ENCODE data around the gene PON1.

Gene PON1

DNA sequence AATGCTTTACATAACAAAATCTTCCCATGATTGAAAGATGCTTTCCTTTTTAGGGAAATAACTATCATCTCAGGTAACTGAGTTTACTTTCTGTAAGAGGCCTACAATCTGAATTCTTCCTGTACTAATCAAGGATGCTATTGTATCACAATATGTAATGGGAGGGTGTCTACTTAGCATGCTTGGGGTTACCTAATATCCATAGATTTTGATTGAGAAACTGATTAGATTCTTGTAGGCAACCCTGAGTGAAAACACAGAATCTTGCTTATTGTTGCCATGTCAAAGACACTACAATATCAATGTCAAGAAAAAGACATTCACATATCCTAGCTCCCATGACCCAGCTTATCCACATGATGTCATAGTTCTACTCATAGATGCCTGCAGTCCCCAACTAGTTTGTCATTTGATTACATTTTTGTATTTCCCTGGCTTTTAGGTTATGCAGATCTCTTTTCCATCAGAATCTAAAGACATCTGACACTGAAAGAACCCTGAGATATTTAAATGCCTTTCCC, 62.4 kb downstream of the PON1 start:
- H3K4me3 ChIP-seq (ENCODE audit: extremely low read depth, insufficient read depth, low read length, poor library complexity, severe bottlenecking) = no peak overlapping the region
- H3K9me3 ChIP-seq (ENCODE audit: control insufficient read depth, low read length) = no peaks in the 10 kb centered on the region
- H3K36me3 ChIP-seq (ENCODE audit: control insufficient read depth, insufficient read depth, low read length) = no peaks in the 10 kb centered on the region
- H3K4me1 ChIP-seq (ENCODE audit: control insufficient read depth, insufficient read depth, low read length, poor library complexity, severe bottlenecking) = no peaks in the 10 kb centered on the region
- no peak overlapping the region for H3K27ac ChIP-seq (ENCODE audit: low read depth, low read length, severe bottlenecking)

DNA sequence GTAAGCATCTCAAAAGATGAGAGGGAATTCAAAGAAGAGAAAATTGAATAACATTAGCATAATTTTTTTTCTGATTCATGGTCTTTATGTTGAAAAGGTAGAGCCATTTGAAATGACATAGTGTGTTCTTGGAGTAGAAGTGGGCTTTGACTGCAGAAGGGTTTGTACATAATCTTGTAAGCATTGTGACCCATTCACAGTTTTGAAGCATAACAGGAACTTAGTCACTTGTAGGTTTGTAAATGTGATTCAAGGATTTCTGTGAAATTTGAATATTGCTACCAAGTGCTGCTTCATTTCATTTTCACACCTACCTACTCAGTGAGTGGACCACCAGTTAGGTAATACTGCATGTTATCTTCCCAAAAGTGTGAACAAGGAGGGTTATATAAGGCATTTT, 68.6 kb downstream of the PON1 start:
- Histone ChIP-seq H3K36me3 (ENCODE audit: control insufficient read depth, insufficient read depth, low read length) (no peaks in the 10 kb centered on the region), H3K27ac (ENCODE audit: low read depth, low read length, severe bottlenecking) (no peak overlapping the region), H3K4me3 (ENCODE audit: extremely low read depth, insufficient read depth, low read length, poor library complexity, severe bottlenecking) (no peak overlapping the region), H3K4me1 (ENCODE audit: control insufficient read depth, insufficient read depth, low read length, poor library complexity, severe bottlenecking) (no peaks in the 10 kb centered on the region), H3K9me3 (ENCODE audit: control insufficient read depth, low read length) (no peaks in the 10 kb centered on the region)

DNA sequence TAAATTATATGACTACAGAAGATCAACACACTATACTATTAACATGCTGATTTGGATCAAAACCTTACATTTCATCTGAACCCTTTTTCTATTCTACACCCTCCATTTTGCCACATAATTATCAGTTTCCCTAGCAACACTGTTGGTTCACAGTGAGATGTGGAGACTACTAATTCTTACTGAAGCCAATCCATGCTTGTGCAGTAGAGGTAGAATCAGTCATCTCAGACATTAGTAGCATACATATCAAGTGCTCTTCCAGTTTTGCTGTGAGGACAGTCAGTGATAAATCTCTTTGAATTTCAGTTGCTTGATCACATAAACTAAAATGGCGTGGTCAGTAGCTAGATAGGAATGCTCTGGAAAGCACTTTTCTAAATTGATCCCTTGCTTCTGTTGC, 70.3 kb downstream of the PON1 start:
- no CpG with 5 or more reads among the region's 1 CpG for WGBS, 2 experiments (ENCODE audit: insufficient coverage in 2 of 2)
- no peak overlapping the region for H3K4me3 ChIP-seq (ENCODE audit: extremely low read depth, insufficient read depth, low read length, poor library complexity, severe bottlenecking)
- H3K4me1 ChIP-seq (ENCODE audit: control insufficient read depth, insufficient read depth, low read length, poor library complexity, severe bottlenecking) = no peaks in the 10 kb centered on the region
- no peaks in the 10 kb centered on the region for H3K36me3 ChIP-seq (ENCODE audit: control insufficient read depth, insufficient read depth, low read length)
- H3K27ac ChIP-seq (ENCODE audit: low read depth, low read length, severe bottlenecking) = no peak overlapping the region
- no peaks in the 10 kb centered on the region for H3K9me3 ChIP-seq (ENCODE audit: control insufficient read depth, low read length)

DNA sequence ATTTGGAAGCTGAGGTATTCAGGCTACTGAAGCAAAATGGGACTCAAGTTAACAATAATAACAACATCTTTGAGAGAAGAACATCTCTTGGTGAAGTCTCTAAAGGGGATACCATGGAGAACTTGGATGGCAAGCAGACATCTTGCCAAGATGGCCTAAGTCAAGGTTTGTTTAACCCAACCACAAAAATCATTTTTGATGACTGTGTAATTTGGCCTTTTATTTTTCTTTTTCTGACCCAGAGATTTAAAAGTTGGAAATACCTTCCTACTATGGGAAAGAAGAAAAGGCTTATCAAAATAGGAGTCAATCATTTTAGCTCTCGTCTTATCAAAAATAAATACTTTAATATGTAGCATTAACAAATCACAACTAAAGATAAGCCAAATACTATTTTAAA, 72.4 kb downstream of the PON1 start:
- H3K36me3 ChIP-seq (ENCODE audit: control insufficient read depth, insufficient read depth, low read length) = no peaks in the 10 kb centered on the region
- no peaks in the 10 kb centered on the region for H3K4me1 ChIP-seq (ENCODE audit: control insufficient read depth, insufficient read depth, low read length, poor library complexity, severe bottlenecking)
- no CpG with 5 or more reads among the region's 1 CpG for WGBS, 2 experiments (ENCODE audit: insufficient coverage in 2 of 2)
- no peak overlapping the region for H3K27ac ChIP-seq (ENCODE audit: low read depth, low read length, severe bottlenecking)
- no peaks in the 10 kb centered on the region for H3K9me3 ChIP-seq (ENCODE audit: control insufficient read depth, low read length)
- no peak overlapping the region for H3K4me3 ChIP-seq (ENCODE audit: extremely low read depth, insufficient read depth, low read length, poor library complexity, severe bottlenecking)

DNA sequence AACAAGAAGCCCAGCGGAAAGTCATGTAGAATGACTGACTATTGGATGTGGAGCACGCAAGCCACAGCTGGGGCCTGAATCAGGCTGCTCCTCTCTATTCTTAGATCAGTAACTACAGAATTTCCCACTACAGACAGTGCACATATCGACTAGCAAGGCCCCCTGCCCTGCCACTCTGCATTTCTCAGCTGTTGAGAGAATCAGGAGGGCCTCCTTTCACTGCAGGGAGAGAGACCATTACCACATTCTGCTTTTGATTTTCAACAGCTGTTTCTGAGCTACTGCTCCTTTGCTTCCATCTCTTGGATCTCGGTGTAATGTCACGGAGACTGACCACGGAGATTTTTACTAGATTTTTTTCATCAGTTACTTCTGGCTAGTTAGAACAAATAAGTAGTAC, 73.8 kb downstream of the PON1 start:
- H3K27ac ChIP-seq (ENCODE audit: low read depth, low read length, severe bottlenecking) = no peak overlapping the region
- H3K4me1 ChIP-seq (ENCODE audit: control insufficient read depth, insufficient read depth, low read length, poor library complexity, severe bottlenecking) = no peaks in the 10 kb centered on the region
- H3K4me3 ChIP-seq (ENCODE audit: extremely low read depth, insufficient read depth, low read length, poor library complexity, severe bottlenecking) = no peak overlapping the region
- 60 to 84% methylated on average over 1 to 6 of the region's 6 CpGs for WGBS, 2 experiments (ENCODE audit: insufficient coverage in 2 of 2)
- H3K9me3 ChIP-seq (ENCODE audit: control insufficient read depth, low read length) = no peaks in the 10 kb centered on the region
- H3K36me3 ChIP-seq (ENCODE audit: control insufficient read depth, insufficient read depth, low read length) = no peaks in the 10 kb centered on the region
